Activated CD4-positive, alpha-beta T cell treated with anti-CD3 and anti-CD28 coated beads for 36 hours (primary cell): ENCODE results near the gene OST4. TPM values are rescaled to one million over a fixed set of nuclear protein-coding genes. Genes with fewer than 3 reads are reported as not detected.

Experiments used
- ATAC-seq: fragments of 200-7000 bp; cut with Tn5 transposase; one replicate; pipeline ENCODE4 v1.10.0; 2021; ENCODE audit warnings: mild to moderate bottlenecking, moderate library complexity
- CTCF ChIA-PET: fragments of 350-600 bp; sonication (Branson Sonifier 250); formaldehyde crosslinking; loops from one replicate; lab custom pipeline; 2021; ENCODE audit warnings: antibody characterized with exemption; lab: Charles Lee
- POLR2A ChIA-PET: fragments of 350-600 bp; sonication (Branson Sonifier 250); formaldehyde crosslinking; loops from one replicate; lab custom pipeline; 2021; ENCODE audit warnings: antibody characterized with exemption, inconsistent platforms; lab: Charles Lee
- DNase-seq: peaks from one replicate; pipeline ENCODE4 v3.0.0-alpha.2; 2020
- H3K27ac Mint-ChIP-seq: one replicate; pipeline ENCODE4 v1.8.0; 2021; ENCODE audit warnings: mixed read lengths
- H3K27me3 Mint-ChIP-seq: one replicate; pipeline ENCODE4 v1.8.0; 2021; ENCODE audit warnings: mixed read lengths
- H3K36me3 Mint-ChIP-seq: one replicate; pipeline ENCODE4 v1.8.0; 2021; ENCODE audit warnings: low read depth, mixed read lengths
- H3K4me1 Mint-ChIP-seq: one replicate; pipeline ENCODE4 v1.8.0; 2021; ENCODE audit warnings: mixed read lengths
- H3K4me3 Mint-ChIP-seq: one replicate; pipeline ENCODE4 v1.8.0; 2021; ENCODE audit warnings: mild to moderate bottlenecking, moderate library complexity, mixed read lengths
- H3K9me3 Mint-ChIP-seq: one replicate; pipeline ENCODE4 v1.8.0; 2021; ENCODE audit warnings: low read depth, mixed read lengths
- intact Hi-C, 2 experiments: fragments of 100-400 bp; cut with DNase I in 1 of 2; cut with micrococcal nuclease in 1 of 2; formaldehyde crosslinking; loops; one replicate each; pipeline versions ENCODE4 v1.14.2 to v1.15.1; 2022 to 2024; cut with DNase I, micrococcal nuclease
- total RNA-seq, 2 experiments: library from RNA; stranded (reverse); gene quantifications; one replicate each; pipeline ENCODE4 v1.2.3, GENCODE V29; 2021

The OST4 gene
- total RNA-seq, 2 experiments from 2014 or later, result 305 to 406 TPM

DNA sequence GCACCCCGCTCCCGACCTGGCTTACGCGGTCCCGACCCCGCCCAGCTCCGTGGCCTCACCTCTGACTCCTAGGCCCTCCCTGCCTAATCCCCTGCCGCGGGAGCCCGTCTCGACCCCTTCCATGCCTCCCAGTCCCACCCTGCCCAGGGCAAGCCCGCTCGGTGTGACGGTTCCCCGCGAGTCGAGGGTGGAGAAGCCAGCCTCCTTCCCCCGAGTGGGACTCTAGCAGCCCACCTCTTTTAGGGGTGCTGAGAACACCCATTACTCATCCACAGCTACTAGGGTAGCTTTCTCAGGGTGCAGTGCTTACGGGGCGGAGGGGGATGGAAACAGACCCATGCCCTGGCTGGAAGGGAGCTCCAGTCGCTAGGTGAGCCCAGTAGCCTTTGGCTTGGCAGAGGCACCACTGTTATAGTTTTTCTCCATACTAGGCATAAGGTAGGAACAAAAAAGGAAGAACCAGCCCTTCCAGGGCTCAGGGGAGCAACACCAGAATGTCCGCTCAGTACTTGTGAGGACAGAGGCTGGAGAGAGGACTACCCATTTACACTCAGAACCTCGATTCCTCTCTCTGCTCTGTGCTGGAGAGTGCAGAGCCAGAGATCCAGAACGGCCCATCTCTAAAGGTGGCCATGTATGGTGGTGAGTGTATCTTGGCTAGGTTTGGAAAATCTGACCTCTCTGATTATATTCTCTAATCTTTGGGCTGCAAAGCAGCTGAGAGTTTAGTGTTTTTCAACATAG, 19.4 kb downstream of the OST4 start:
- peaks cover 2% of the 10 kb centered on the region for H3K9me3 Mint-ChIP-seq
- CTCF ChIA-PET, result interaction anchor here (0.7 to 3.1 kb wide), 10 partner anchors 10 to 90 kb away, joined by 3 to 30 read pairs (median 7); partner anchors contain the start of genes KHK and OST4
- ATAC-seq (no peak), DNase-seq (no peak)
- H3K4me1 Mint-ChIP-seq, result peaks cover 18% of the 10 kb centered on the region
- H3K4me3 Mint-ChIP-seq, result peak overlapping the region; percentile 90
- peaks cover 4% of the 10 kb centered on the region for H3K27me3 Mint-ChIP-seq
- H3K27ac Mint-ChIP-seq, result peak overlapping the region; percentile 64
- POLR2A ChIA-PET, result interaction anchor here (0.6 to 2.0 kb wide), 5 partner anchors 13 to 29 kb away, joined by 4 to 15 read pairs (median 6); partner anchors contain the start of gene OST4
- intact Hi-C loops, result loop anchor here (1.0 to 10.0 kb wide), 15 partner anchors 19 to 1843 kb away; partner anchors contain the start of genes KHK (in 2 of the 2), ADGRF3 (in 1 of the 2), ATRAID (in 1 of the 2) and EIF2B4 (in 1 of the 2)
- H3K36me3 Mint-ChIP-seq, result peaks cover 15% of the 10 kb centered on the region

DNA sequence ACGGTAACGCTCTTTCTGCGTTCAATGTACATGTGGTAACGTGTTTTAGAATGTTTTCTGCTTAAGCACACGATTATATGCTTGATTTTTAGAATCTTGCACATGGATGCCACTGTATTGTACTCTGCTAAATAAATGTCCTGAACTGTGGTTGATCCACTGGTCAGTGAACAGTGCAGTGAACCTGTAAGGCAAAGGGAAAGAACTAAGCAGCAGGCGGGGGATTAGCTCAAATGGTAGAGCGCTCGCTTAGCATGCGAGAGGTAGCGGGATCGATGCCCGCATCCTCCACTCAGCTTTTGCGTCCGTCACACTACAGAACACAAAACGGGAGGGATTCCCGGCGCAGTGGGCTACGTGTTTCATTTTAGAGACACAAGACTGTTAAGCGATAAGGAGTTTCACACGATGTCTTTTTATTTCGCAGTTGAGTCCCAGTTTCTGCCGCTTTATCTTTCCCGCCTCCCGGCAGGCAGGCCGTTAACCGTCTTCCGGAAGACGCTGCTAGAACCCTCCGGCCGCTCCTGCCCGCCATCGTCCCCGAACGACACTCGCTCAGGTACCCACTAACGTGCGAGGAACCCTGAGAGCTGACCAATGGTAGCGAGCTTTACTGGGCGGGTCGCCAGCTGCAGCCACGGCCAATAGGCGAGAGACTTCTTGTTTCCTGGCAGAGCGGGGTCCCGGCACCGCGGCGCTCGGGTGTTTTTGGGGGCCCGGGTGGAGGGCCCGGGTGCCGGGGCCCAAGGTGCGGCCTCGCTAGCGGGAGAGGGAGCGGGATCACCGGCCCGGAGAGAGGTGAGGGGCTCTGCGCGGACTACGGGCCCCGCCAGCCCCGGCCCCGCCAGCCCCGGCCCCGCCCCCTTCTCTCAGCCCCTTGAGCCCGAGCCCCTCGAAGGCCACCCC, 20.2 kb downstream of the OST4 start, which contains the start of gene AGBL5:
TSS of gene AGBL5 (plus strand) at position 673 of the 906 bp plus-strand sequence. CDS start 1,291 bp downstream, outside the sequence.
- H3K27ac Mint-ChIP-seq, result peak within 1 kb of the TSS; percentile 98
- peaks cover 15% of the 10 kb centered on the region for H3K36me3 Mint-ChIP-seq
- CTCF ChIA-PET, result interaction anchor here (0.6 to 3.1 kb wide), 21 partner anchors 10 to 1634 kb away, joined by 3 to 30 read pairs (median 5); partner anchors contain the start of genes GTF3C2, KHK, OST4 and PREB
- POLR2A ChIA-PET, result interaction anchor here (0.6 to 2.8 kb wide), 11 partner anchors 10 to 35 kb away, joined by 3 to 15 read pairs (median 4); partner anchors contain the start of genes KHK, OST4 and TMEM214
- peaks cover 18% of the 10 kb centered on the region for H3K4me1 Mint-ChIP-seq
- peak; percentile 97 for DNase-seq
- intact Hi-C loops, result loop anchor here (1.0 to 10.0 kb wide), 18 partner anchors 19 to 1844 kb away; partner anchors contain the start of genes KHK (in 2 of the 2), OST4 (in 2 of the 2), TMEM214 (in 2 of the 2) and ABHD1 (in 1 of the 2)
- H3K4me3 Mint-ChIP-seq, result peak within 1 kb of the TSS; percentile 90
- ATAC-seq, result peak; percentile 72
- H3K9me3 Mint-ChIP-seq, result peaks cover 2% of the 10 kb centered on the region
- peaks cover 4% of the 10 kb centered on the region for H3K27me3 Mint-ChIP-seq

- peaks cover 11% of the 10 kb centered on the region for H3K36me3 Mint-ChIP-seq
- H3K9me3 Mint-ChIP-seq, result peaks cover 2% of the 10 kb centered on the region
- ATAC-seq (peak; percentile 73), DNase-seq (peak; percentile 95)
- peak overlapping the region; percentile 90 for H3K4me3 Mint-ChIP-seq
- CTCF ChIA-PET, result interaction anchor here (0.6 to 3.1 kb wide), 18 partner anchors 10 to 1800 kb away, joined by 3 to 30 read pairs (median 5); partner anchors contain the start of genes GTF3C2, KHK, OST4 and PREB
- intact Hi-C loops, result loop anchor here (1.0 to 10.0 kb wide), 10 partner anchors 18 to 1844 kb away; partner anchors contain the start of genes ABHD1 (in 1 of the 2), ADGRF3 (in 1 of the 2), CAD (in 1 of the 2) and IFT172 (in 1 of the 2)
- H3K4me1 Mint-ChIP-seq, result peaks cover 18% of the 10 kb centered on the region
- POLR2A ChIA-PET, result interaction anchor here (1.0 to 2.8 kb wide), 8 partner anchors 9 to 36 kb away, joined by 3 to 15 read pairs (median 3); partner anchors contain the start of genes KHK, OST4 and TMEM214
- peaks cover 4% of the 10 kb centered on the region for H3K27me3 Mint-ChIP-seq
- peak overlapping the region; percentile 98 for H3K27ac Mint-ChIP-seq
Measured at GRCh38 chr2:27050281-27050995, 21.0 kb downstream of the OST4 start.

- peaks cover 4% of the 10 kb centered on the region for H3K27me3 Mint-ChIP-seq
- H3K9me3 Mint-ChIP-seq, result peaks cover 2% of the 10 kb centered on the region
- intact Hi-C loops, result loop anchor here (1.0 to 10.0 kb wide), 10 partner anchors 17 to 1845 kb away; partner anchors contain the start of genes ABHD1 (in 1 of the 2), ADGRF3 (in 1 of the 2), CAD (in 1 of the 2) and IFT172 (in 1 of the 2)
- peak; percentile 82 for DNase-seq
- CTCF ChIA-PET, result interaction anchor here (0.7 to 3.1 kb wide), 10 partner anchors 14 to 1801 kb away, joined by 3 to 30 read pairs (median 6); partner anchors contain the start of genes KHK and PREB
- peaks cover 12% of the 10 kb centered on the region for H3K36me3 Mint-ChIP-seq
- ATAC-seq, result peak; percentile 23
- H3K27ac Mint-ChIP-seq, result peak overlapping the region; percentile 98
- H3K4me3 Mint-ChIP-seq, result peak overlapping the region; percentile 90
- peaks cover 18% of the 10 kb centered on the region for H3K4me1 Mint-ChIP-seq
- POLR2A ChIA-PET, result interaction anchor here (0.7 to 2.8 kb wide), 3 partner anchors 9 to 33 kb away, joined by 3 to 15 read pairs (median 4); partner anchors contain the start of gene TMEM214
Measured at GRCh38 chr2:27049422-27050280, 21.8 kb downstream of the OST4 start.

DNA sequence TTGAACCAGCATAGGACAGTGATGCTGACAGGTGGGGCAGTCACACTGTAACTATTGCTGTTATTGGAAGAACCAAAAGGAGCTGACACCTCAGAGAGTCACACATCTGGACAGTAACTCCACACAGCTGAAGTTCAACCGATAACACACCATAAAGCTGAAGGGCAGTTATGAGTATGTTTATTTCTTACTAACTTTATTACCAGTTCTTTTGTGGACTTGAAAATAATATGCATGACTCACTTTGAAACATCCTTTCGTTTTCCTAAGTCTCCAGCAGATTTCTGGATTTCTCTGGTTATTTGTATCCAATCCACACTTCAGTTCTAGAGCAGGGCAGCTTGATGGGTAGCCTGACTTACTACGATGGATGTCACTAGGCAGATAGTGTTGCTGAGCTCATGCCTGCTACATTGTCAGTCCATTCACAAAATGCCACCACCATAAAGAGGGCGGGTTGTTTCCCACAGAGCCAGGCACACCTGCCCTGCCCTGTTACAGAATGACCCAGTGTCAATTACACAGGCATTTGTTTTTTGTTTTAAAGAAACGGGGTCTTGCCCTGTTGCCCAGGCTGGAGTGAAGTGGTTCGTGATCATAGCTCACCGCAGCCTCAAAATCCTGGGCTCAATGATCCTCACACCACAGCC, 28.3 kb downstream of the OST4 start:
- Mint-ChIP-seq H3K27me3 (no peaks in the 10 kb centered on the region), H3K36me3 (peaks cover 38% of the 10 kb centered on the region), H3K4me3 (no peak overlapping the region), H3K9me3 (no peaks in the 10 kb centered on the region), H3K4me1 (peaks cover 5% of the 10 kb centered on the region), H3K27ac (no peak overlapping the region)
- DNase-seq, result no peak
- ChIA-PET CTCF (interaction anchor here (0.7 to 1.0 kb wide), 2 partner anchors 44 to 270 kb away, joined by 3 to 4 read pairs; partner anchors contain the start of gene KHK), POLR2A (no interaction called here)
- no peak for ATAC-seq
- intact Hi-C loops, result no loop called here

- DNase-seq (no peak), ATAC-seq (no peak)
- peak overlapping the region; percentile 38 for H3K27ac Mint-ChIP-seq
- POLR2A ChIA-PET, result no interaction called here
- peaks cover 3% of the 10 kb centered on the region for H3K4me1 Mint-ChIP-seq
- CTCF ChIA-PET, result interaction anchor here (0.8 kb wide), 1 partner anchor 25 kb away, joined by 3 read pairs; no protein-coding TSS in a partner anchor
- peaks cover 46% of the 10 kb centered on the region for H3K36me3 Mint-ChIP-seq
- H3K4me3 Mint-ChIP-seq, result no peak overlapping the region
- H3K27me3 Mint-ChIP-seq, result no peaks in the 10 kb centered on the region
- intact Hi-C loops, result no loop called here
- no peaks in the 10 kb centered on the region for H3K9me3 Mint-ChIP-seq
Measured at GRCh38 chr2:27042159-27042661, 29.2 kb downstream of the OST4 start.

DNA sequence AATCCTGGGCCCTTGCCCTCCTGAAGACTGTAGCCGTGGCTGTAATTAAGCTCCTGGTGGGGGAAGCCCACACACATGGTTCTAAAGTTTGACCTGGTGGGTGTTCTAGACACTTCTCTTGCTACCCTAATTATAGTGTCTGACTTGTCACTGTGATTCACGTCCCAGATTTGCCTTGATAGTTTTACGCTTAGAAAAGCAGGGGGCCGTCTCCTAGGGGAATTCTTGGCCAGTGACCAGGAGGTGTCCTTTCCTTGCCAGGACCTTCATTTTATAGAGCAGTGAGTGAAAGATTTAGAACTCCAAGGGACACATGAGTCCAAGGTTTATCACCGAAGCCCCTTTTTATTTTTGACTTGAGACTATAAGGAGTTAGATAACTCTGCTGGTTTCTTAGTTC, 29.7 kb downstream of the OST4 start:
- peak overlapping the region; percentile 59 for H3K27ac Mint-ChIP-seq
- H3K36me3 Mint-ChIP-seq, result peaks cover 50% of the 10 kb centered on the region
- intact Hi-C loops, result no loop called here
- ChIA-PET CTCF (interaction anchor here (0.8 kb wide), 1 partner anchor 25 kb away, joined by 3 read pairs; no protein-coding TSS in a partner anchor), POLR2A (interaction anchor here (1.3 kb wide), 1 partner anchor 9 kb away, joined by 3 read pairs; no protein-coding TSS in a partner anchor)
- H3K4me3 Mint-ChIP-seq, result no peak overlapping the region
- H3K4me1 Mint-ChIP-seq, result peaks cover 3% of the 10 kb centered on the region
- ATAC-seq, result no peak
- no peaks in the 10 kb centered on the region for H3K27me3 Mint-ChIP-seq
- DNase-seq, result no peak
- H3K9me3 Mint-ChIP-seq, result no peaks in the 10 kb centered on the region

- DNase-seq (no peak), ATAC-seq (no peak)
- CTCF ChIA-PET, result interaction anchor here (0.5 to 1.1 kb wide), 5 partner anchors 11 to 59 kb away, joined by 3 to 5 read pairs (median 3); no protein-coding TSS in a partner anchor
- Mint-ChIP-seq H3K4me1 (peaks cover 4% of the 10 kb centered on the region), H3K9me3 (no peaks in the 10 kb centered on the region), H3K4me3 (no peak overlapping the region), H3K36me3 (peaks cover 63% of the 10 kb centered on the region), H3K27ac (no peak overlapping the region), H3K27me3 (no peaks in the 10 kb centered on the region)
- intact Hi-C loops, result no loop called here
- POLR2A ChIA-PET, result interaction anchor here (1.3 kb wide), 1 partner anchor 10 kb away, joined by 3 read pairs; no protein-coding TSS in a partner anchor
Measured at GRCh38 chr2:27040282-27040681, 31.2 kb downstream of the OST4 start.
